NCI-H82 treated with DMSO at 0.1 percent for 48 hours (cell line): ENCODE data around the gene PRKAB2.
"Not testable (repeated sequence)": the region's sequence is repeated elsewhere in the genome, so short reads cannot be mapped to it uniquely, and the experiment has no call there.

ENCODE experiments used
- DNase-seq: peaks from one replicate; lab custom pipeline; 2025; ENCODE audit not compliant: unreplicated experiment; lab: John Stamatoyannopoulos, UW

Gene PRKAB2

GRCh38 chr1:147177611-147178380 lies 5.5 kb upstream of the PRKAB2 start:
- no peak for DNase-seq

- DNase-seq: peak; percentile 46
Measured at GRCh38 chr1:147171399-147172167, 687 bp downstream of the PRKAB2 start.

- DNase-seq: no peak
Measured at GRCh38 chr1:147169840-147170674, 2.2 kb downstream of the PRKAB2 start.

GRCh38 chr1:147169171-147169570 lies 3.1 kb downstream of the PRKAB2 start:
- DNase-seq: no peak

- DNase-seq: peak; percentile 67
Measured at GRCh38 chr1:147168626-147169058, 3.6 kb downstream of the PRKAB2 start.

- no peak for DNase-seq
Measured at GRCh38 chr1:147167365-147167764, 4.9 kb downstream of the PRKAB2 start.

GRCh38 chr1:147163019-147163418 lies 9.3 kb downstream of the PRKAB2 start:
- no peak for DNase-seq

GRCh38 chr1:147162093-147162492 lies 10.2 kb downstream of the PRKAB2 start:
- DNase-seq: no peak

GRCh38 chr1:147157116-147157515 lies 15.2 kb downstream of the PRKAB2 start:
- not testable (repeated sequence) for DNase-seq

GRCh38 chr1:147156642-147157041 lies 15.6 kb downstream of the PRKAB2 start:
- no peak for DNase-seq

GRCh38 chr1:147152772-147153171 lies 19.5 kb downstream of the PRKAB2 start:
- no peak for DNase-seq

GRCh38 chr1:147151244-147151643 lies 21.0 kb downstream of the PRKAB2 start:
- DNase-seq: no peak

GRCh38 chr1:147142886-147143285 lies 29.4 kb downstream of the PRKAB2 start:
- DNase-seq: no peak

- not testable (repeated sequence) for DNase-seq
Measured at GRCh38 chr1:147130721-147131120, 41.5 kb downstream of the PRKAB2 start.

GRCh38 chr1:147129116-147129873 lies 43.0 kb downstream of the PRKAB2 start:
- DNase-seq: no peak

GRCh38 chr1:147124266-147124665 lies 48.0 kb downstream of the PRKAB2 start:
- no peak for DNase-seq

- DNase-seq: no peak
Measured at GRCh38 chr1:147117109-147117508, 55.2 kb downstream of the PRKAB2 start.

GRCh38 chr1:147115496-147115895 lies 56.8 kb downstream of the PRKAB2 start:
- DNase-seq: no peak

- not testable (repeated sequence) for DNase-seq
Measured at GRCh38 chr1:147115079-147115478, 57.2 kb downstream of the PRKAB2 start.

- DNase-seq: not testable (repeated sequence)
Measured at GRCh38 chr1:147114353-147114752, 57.9 kb downstream of the PRKAB2 start.
